Posterior vena cava (tissue), 2 donors: Measurements from ENCODE around the gene TFAP2B. TPM values are rescaled to one million over a fixed set of nuclear protein-coding genes. Genes with fewer than 3 reads are reported as not detected.

Source experiments
- DNase-seq: peaks from one replicate; pipeline ENCODE4 v3.0.0-alpha.2; 2020; ENCODE audit warnings: low spot score
- intact Hi-C, 2 donors: fragments of 100-400 bp; cut with DNase I; formaldehyde crosslinking; loops; one replicate each; pipeline versions ENCODE4 v1.14.1 to v1.14.2; 2022 to 2023
- long read RNA-seq, 2 donors: library from polyadenylated mRNA; unstranded; transcript quantifications; one replicate each; pipeline ENCODE4 v2.0.0, GENCODE V29; 2020 to 2021
- total RNA-seq, 2 donors: library from RNA; stranded (reverse); fragmentation: NEBNext Ultra II Directional; extraction: Animal tissue kit (Norgen Biotek cat#: 25700); gene quantifications; one replicate each; pipeline ENCODE4 v1.2.1, GENCODE V29; 2021
- donor health status: DM: yes; HTN: yes; CAD: no.
- donor health status: DM: yes; HTN: yes; CAD: no.

Gene TFAP2B
- total RNA-seq: not detected
- long read RNA-seq, donor 1: 0 reads
- long read RNA-seq, donor 2: 0 reads

- intact Hi-C loops: loop anchor here in 1 of 2 donors (10.0 kb wide), 1 partner anchor 1206 kb away; no protein-coding TSS in a partner anchor
- no peak for DNase-seq
Observed at GRCh38 chr6:50818673-50819072, at the start of gene TFAP2B. Gene TFAP2B (plus strand): TSS chr6:50818871. CDS start chr6:50818892, 21 bp downstream.

GRCh38 chr6:50778696-50779095 lies 40.0 kb upstream of the TFAP2B start:
- no peak for DNase-seq
- intact Hi-C loops: no loop called here

GRCh38 chr6:50780382-50780781 lies 38.3 kb upstream of the TFAP2B start:
- intact Hi-C loops: no loop called here
- DNase-seq: no peak

- intact Hi-C loops: loop anchor here in 1 of 2 donors (5.0 kb wide), 1 partner anchor 434 kb away; no protein-coding TSS in a partner anchor
- no peak for DNase-seq
Observed at GRCh38 chr6:50785921-50786320, 32.8 kb upstream of the TFAP2B start.

GRCh38 chr6:50791900-50792508 lies 26.7 kb upstream of the TFAP2B start:
- DNase-seq: no peak
- intact Hi-C loops: no loop called here

- no peak for DNase-seq
- intact Hi-C loops: no loop called here
Observed at GRCh38 chr6:50792771-50793170, 25.9 kb upstream of the TFAP2B start.

- no peak for DNase-seq
- intact Hi-C loops: no loop called here
Observed at GRCh38 chr6:50795574-50795973, 23.1 kb upstream of the TFAP2B start.

- DNase-seq: no peak
- intact Hi-C loops: no loop called here
Observed at GRCh38 chr6:50804283-50804682, 14.4 kb upstream of the TFAP2B start.

- no peak for DNase-seq
- intact Hi-C loops: no loop called here
Observed at GRCh38 chr6:50807035-50807434, 11.6 kb upstream of the TFAP2B start.

GRCh38 chr6:50815436-50816114 lies 3.1 kb upstream of the TFAP2B start:
- DNase-seq: no peak
- intact Hi-C loops: loop anchor here in 1 of 2 donors (10.0 kb wide), 1 partner anchor 1209 kb away; no protein-coding TSS in a partner anchor

GRCh38 chr6:50816115-50816675 lies 2.5 kb upstream of the TFAP2B start:
- DNase-seq: peak; percentile 82
- intact Hi-C loops: loop anchor here in 1 of 2 donors (10.0 kb wide), 1 partner anchor 1209 kb away; no protein-coding TSS in a partner anchor

- no peak for DNase-seq
- intact Hi-C loops: loop anchor here in 1 of 2 donors (10.0 kb wide), 1 partner anchor 1208 kb away; no protein-coding TSS in a partner anchor
Observed at GRCh38 chr6:50816947-50817645, 1.6 kb upstream of the TFAP2B start.

GRCh38 chr6:50817646-50817950 lies 1.1 kb upstream of the TFAP2B start:
- intact Hi-C loops: loop anchor here in 1 of 2 donors (10.0 kb wide), 1 partner anchor 1207 kb away; no protein-coding TSS in a partner anchor
- DNase-seq: no peak

- no peak for DNase-seq
- intact Hi-C loops: loop anchor here in 1 of 2 donors (10.0 kb wide), 1 partner anchor 1207 kb away; no protein-coding TSS in a partner anchor
Observed at GRCh38 chr6:50818020-50818419, 651 bp upstream of the TFAP2B start.

- intact Hi-C loops: loop anchor here in 1 of 2 donors (10.0 kb wide), 1 partner anchor 1205 kb away; no protein-coding TSS in a partner anchor
- DNase-seq: no peak
Observed at GRCh38 chr6:50819466-50819903, 814 bp downstream of the TFAP2B start.

GRCh38 chr6:50819904-50820868 lies 1.5 kb downstream of the TFAP2B start:
- intact Hi-C loops: loop anchor here in 1 of 2 donors (10.0 kb wide), 1 partner anchor 1205 kb away; no protein-coding TSS in a partner anchor

GRCh38 chr6:50820869-50821264 lies 2.2 kb downstream of the TFAP2B start:
- DNase-seq: no peak
- intact Hi-C loops: no loop called here

More at GRCh38 chr6:50819904-50820868, 1.5 kb downstream of the TFAP2B start:
- DNase-seq: no peak

GRCh38 chr6:50821441-50822077 lies 2.9 kb downstream of the TFAP2B start:
- intact Hi-C loops: no loop called here
- DNase-seq: no peak
